Right atrium auricular region (tissue), 2 donors: ENCODE results near the gene BACH2. TPM values are rescaled to one million over a fixed set of nuclear protein-coding genes. Genes with fewer than 3 reads are reported as not detected.
"Not testable (repeated sequence)": the region's sequence is repeated elsewhere in the genome, so short reads cannot be mapped to it uniquely, and the experiment has no call there.

Source experiments
- DNase-seq: peaks from one replicate; pipeline ENCODE4 v3.0.0-alpha.2; 2019; ENCODE audit warnings: low spot score
- H3K27ac ChIP-seq, 2 donors: fragments of 200-600 bp; sonication (generic); 1 replicate in 1 of 2; 2 replicates in 1 of 2; pipeline ENCODE4 v1.5.1; 2016 to 2019
- H3K27me3 ChIP-seq, 2 donors: fragments of 200-600 bp; sonication (generic); one replicate each; pipeline versions ENCODE4 v1.5.1 to v1.6.0; 2017 to 2019
- H3K36me3 ChIP-seq: fragments of 200-600 bp; sonication (generic); one replicate; pipeline ENCODE4 v1.5.1; 2016
- H3K4me1 ChIP-seq, 2 donors: fragments of 200-600 bp; sonication (generic); one replicate each; pipeline versions ENCODE4 v1.5.1 to v1.6.0; 2017 to 2019
- H3K4me3 ChIP-seq, 2 donors: fragments of 200-600 bp; sonication (generic); 1 replicate in 1 of 2; 2 replicates in 1 of 2; pipeline ENCODE4 v1.5.1; 2017 to 2019; ENCODE audit warnings: mild to moderate bottlenecking in 1 of 2, moderate library complexity in 1 of 2
- H3K9me3 ChIP-seq, 2 donors: fragments of 200-600 bp; sonication (generic); one replicate each; pipeline ENCODE4 v1.5.1; 2019
- CTCF ChIP-seq, 2 donors: fragments of 200-600 bp; sonication (generic); IDR thresholded peaks; one replicate each; pipeline ENCODE4 v1.5.1; 2019; ENCODE audit warnings: antibody characterized with exemption in 2 of 2
- total RNA-seq, 2 donors: library from RNA; depleted of rRNA; stranded (reverse); fragments of >200 nt; gene quantifications; one replicate each; pipeline ENCODE4 v1.1.0, GENCODE V29; 2016

BACH2 gene
- total RNA-seq, 2 donors from 2014 or later = 0.82 to 2.2 TPM

- no peaks in the 10 kb centered on the region for H3K36me3 ChIP-seq
- no peak overlapping the region for H3K4me3 ChIP-seq
- H3K27ac ChIP-seq = no peak overlapping the region
- no peak for TF ChIP-seq CTCF (IDR thresholded peaks at IDR 0.05)
- no peaks in the 10 kb centered on the region for H3K4me1 ChIP-seq
- no peaks in the 10 kb centered on the region for H3K9me3 ChIP-seq
- no peak for DNase-seq
- no peaks in the 10 kb centered on the region for H3K27me3 ChIP-seq
These were observed 261.5 kb downstream of the BACH2 start for GRCh38 chr6:90035047-90035723.

- Histone ChIP-seq H3K27ac (no peak overlapping the region), H3K9me3 (no peaks in the 10 kb centered on the region), H3K36me3 (no peaks in the 10 kb centered on the region), H3K4me1 (no peaks in the 10 kb centered on the region), H3K4me3 (no peak overlapping the region), H3K27me3 (no peaks in the 10 kb centered on the region)
- no peak for TF ChIP-seq CTCF (IDR thresholded peaks at IDR 0.05)
- no peak for DNase-seq
These were observed 262.8 kb downstream of the BACH2 start for GRCh38 chr6:90033746-90034271.

- not testable (repeated sequence) for H3K4me3 ChIP-seq, H3K9me3 ChIP-seq, H3K27me3 ChIP-seq, H3K27ac ChIP-seq, H3K36me3 ChIP-seq, DNase-seq, H3K4me1 ChIP-seq
These were observed 264.0 kb downstream of the BACH2 start for GRCh38 chr6:90032489-90033212.

GRCh38 chr6:90028995-90029635 is 267.5 kb downstream of the BACH2 start:
- no peak overlapping the region for H3K4me3 ChIP-seq
- no peaks in the 10 kb centered on the region for H3K4me1 ChIP-seq
- H3K27me3 ChIP-seq = no peaks in the 10 kb centered on the region
- H3K36me3 ChIP-seq = no peaks in the 10 kb centered on the region
- no peak overlapping the region for H3K27ac ChIP-seq
- no peak for DNase-seq
- no peak for TF ChIP-seq CTCF (IDR thresholded peaks at IDR 0.05)
- no peaks in the 10 kb centered on the region for H3K9me3 ChIP-seq

- Histone ChIP-seq H3K27ac (no peak overlapping the region), H3K4me3 (no peak overlapping the region), H3K36me3 (no peaks in the 10 kb centered on the region), H3K27me3 (no peaks in the 10 kb centered on the region), H3K4me1 (no peaks in the 10 kb centered on the region), H3K9me3 (no peaks in the 10 kb centered on the region)
- DNase-seq = no peak
- no peak for TF ChIP-seq CTCF (IDR thresholded peaks at IDR 0.05)
These were observed 268.4 kb downstream of the BACH2 start for GRCh38 chr6:90028066-90028778.
